Measurements from ENCODE around the gene LGALS3BP. TPM values are rescaled to one million over a fixed set of nuclear protein-coding genes. Genes with fewer than 3 reads are reported as not detected.

LGALS3BP gene
- total and polyA plus RNA-seq, 7 experiments from 2014 or later: 44.7 to 267 (median 69.1) TPM

DNA sequence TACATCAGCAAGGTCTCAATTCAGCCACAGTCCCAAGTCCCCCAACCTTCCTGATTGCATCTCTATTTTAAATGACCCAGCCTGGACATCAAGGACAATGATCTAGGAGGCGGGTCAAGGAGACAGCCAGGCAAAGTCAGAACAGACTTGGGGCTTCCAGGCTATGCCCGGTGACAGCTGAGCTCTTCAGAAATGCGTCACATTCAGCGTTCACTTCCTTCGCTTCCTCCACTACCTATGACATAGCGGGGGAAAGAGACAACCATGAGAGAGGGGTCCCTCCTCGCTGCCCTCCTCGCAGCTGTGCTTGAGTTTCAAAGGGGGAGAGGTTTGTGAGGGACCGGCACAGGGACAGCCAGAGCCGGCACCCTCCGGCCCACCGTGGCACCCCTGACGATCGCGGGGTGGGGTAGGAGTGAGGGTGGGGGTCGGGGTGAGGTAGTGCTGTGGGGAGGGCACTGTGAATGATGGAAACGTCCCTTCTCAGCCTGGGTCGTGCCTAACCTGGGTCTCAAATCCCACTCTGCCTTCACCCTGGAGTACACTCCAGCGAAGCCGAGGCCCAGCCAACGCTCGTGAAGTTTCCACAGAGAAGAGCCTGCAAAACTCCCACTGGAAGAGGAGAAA is 12.3 kb upstream of the LGALS3BP start:
- intact Hi-C loops (cut with micrococcal nuclease): no loop called here
- Histone ChIP-seq H3K9me3 (ENCODE audit: control insufficient read depth in 2 of 3, low read length in 3 of 3) (no peaks in the 10 kb centered on the region), H3K36me3 (ENCODE audit: control insufficient read depth in 2 of 3, insufficient read depth in 3 of 3, low read length in 3 of 3) (peaks cover 0 to 64% (median 4%) of the 10 kb centered on the region in 3 experiments), H3K4me1 (ENCODE audit: control insufficient read depth in 2 of 2, insufficient read depth in 2 of 2, low read length in 2 of 2) (peaks cover 0 to 2% of the 10 kb centered on the region in 2 donors), H3K27me3 (ENCODE audit: control insufficient read depth in 2 of 2, insufficient read depth in 2 of 2, low read length in 2 of 2) (no peaks in the 10 kb centered on the region), H3K4me3 (ENCODE audit: low read length) (no peak overlapping the region), H3K27ac (ENCODE audit: low read depth, low read length) (no peak overlapping the region)
- no peak for DNase-seq
- no peaks in the 10 kb centered on the region for H3K9me3 Mint-ChIP-seq
- ATAC-seq: no peak
- H3K27me3 Mint-ChIP-seq: no peaks in the 10 kb centered on the region
- H3K36me3 Mint-ChIP-seq: peaks cover 0 to 37% (median 7%) of the 10 kb centered on the region in 5 donors
- H3K27ac Mint-ChIP-seq: no peak overlapping the region
- peaks cover 1 to 14% (median 10%) of the 10 kb centered on the region in 7 donors for H3K4me1 Mint-ChIP-seq
- POLR2A ChIA-PET: no interaction called here
- CTCF ChIA-PET: no interaction called here
- no peak overlapping the region for H3K4me3 Mint-ChIP-seq

DNA sequence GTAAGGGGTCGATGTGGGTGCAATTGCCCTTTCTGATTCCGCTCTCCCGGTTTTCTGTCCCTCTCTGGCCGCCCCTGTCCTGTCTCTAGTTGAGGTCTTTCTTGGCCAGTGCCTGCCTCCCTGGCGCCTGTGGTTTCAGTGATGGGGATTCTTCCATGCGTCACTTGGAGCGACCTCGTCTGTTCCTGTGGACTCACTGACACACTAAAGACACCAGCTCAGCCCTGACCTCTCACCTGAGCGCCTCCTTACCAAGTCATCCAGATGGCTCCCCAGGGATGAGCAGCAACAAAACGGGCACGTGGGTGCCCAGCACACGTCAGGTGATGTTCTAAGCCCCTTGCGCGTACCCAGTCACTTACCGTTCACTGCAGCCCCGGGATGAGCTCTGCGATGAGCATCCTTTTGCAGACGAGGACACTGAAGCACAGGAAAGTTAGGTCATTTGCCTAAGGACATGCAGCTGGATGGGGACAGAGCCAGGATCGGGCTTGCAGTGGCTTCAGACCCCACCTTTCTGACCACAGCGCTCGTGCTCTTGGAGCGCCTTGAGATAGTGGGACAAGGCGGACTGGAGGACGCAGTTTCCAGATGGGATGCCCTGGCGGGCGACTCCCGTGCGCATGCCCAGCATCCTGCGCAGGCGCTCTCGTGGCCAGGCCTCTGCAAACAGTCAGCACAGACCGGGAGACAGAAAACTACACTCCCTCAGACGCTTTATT is 11.5 kb upstream of the LGALS3BP start:
- Mint-ChIP-seq H3K4me3 (no peak overlapping the region), H3K4me1 (peaks cover 10 to 21% (median 16%) of the 10 kb centered on the region in 7 donors), H3K36me3 (peaks cover 0 to 32% (median 7%) of the 10 kb centered on the region in 5 donors), H3K27ac (no peak overlapping the region), H3K9me3 (no peaks in the 10 kb centered on the region), H3K27me3 (no peaks in the 10 kb centered on the region)
- H3K4me1 ChIP-seq (ENCODE audit: control insufficient read depth in 2 of 2, insufficient read depth in 2 of 2, low read length in 2 of 2): peaks cover 7 to 10% of the 10 kb centered on the region in 2 donors
- peaks cover 0 to 55% (median 0%) of the 10 kb centered on the region in 3 experiments for H3K36me3 ChIP-seq (ENCODE audit: control insufficient read depth in 2 of 3, insufficient read depth in 3 of 3, low read length in 3 of 3)
- ATAC-seq (no peak), DNase-seq (no peak)
- no peaks in the 10 kb centered on the region for H3K9me3 ChIP-seq (ENCODE audit: control insufficient read depth in 2 of 3, low read length in 3 of 3)
- POLR2A ChIA-PET: interaction anchor here (0.5 kb wide), 1 partner anchor 49 kb away, joined by 3 read pairs; no protein-coding TSS in a partner anchor
- no peak overlapping the region for H3K27ac ChIP-seq (ENCODE audit: low read depth, low read length)
- H3K27me3 ChIP-seq (ENCODE audit: control insufficient read depth in 2 of 2, insufficient read depth in 2 of 2, low read length in 2 of 2): no peaks in the 10 kb centered on the region
- intact Hi-C loops (cut with micrococcal nuclease): no loop called here
- CTCF ChIA-PET: interaction anchor here (0.7 kb wide), 2 partner anchors 123 to 1290 kb away, joined by 3 read pairs; no protein-coding TSS in a partner anchor
- H3K4me3 ChIP-seq (ENCODE audit: low read length): no peak overlapping the region

DNA sequence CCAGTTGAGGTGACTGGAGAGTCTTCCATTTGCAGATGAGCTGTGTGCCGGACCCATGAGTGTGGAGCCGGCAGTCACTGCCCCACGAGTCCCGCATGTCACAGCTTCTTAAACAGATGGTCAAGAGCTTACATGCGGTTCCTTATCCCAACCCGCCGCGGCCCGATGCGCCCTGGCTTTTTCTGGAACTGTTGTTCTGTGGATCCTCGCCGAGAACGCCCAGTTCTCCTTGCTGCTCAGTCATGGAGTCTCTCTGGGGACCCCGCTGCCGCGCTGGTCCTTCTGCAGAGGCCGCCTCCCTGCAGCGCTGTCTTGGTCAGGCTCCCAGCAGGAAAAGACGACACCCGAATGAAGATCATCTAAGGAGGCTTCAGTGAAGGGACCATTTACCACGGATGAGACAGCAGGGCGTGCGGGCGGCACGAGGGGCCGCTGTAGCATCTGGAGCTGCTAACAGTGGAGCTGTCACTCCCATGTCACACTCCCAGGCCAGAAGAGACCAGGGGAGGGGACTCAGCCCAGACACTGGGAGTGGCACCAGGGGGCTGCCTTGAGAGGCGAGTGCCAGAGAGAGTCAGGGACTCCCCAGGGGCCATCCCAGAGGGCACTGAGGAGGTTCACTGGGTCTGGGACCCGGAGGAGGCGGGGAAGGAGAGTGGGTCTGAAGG is 10.8 kb upstream of the LGALS3BP start:
- Histone ChIP-seq H3K9me3 (ENCODE audit: control insufficient read depth in 2 of 3, low read length in 3 of 3) (no peaks in the 10 kb centered on the region), H3K4me1 (ENCODE audit: control insufficient read depth in 2 of 2, insufficient read depth in 2 of 2, low read length in 2 of 2) (peaks cover 7 to 16% of the 10 kb centered on the region in 2 donors), H3K36me3 (ENCODE audit: control insufficient read depth in 2 of 3, insufficient read depth in 3 of 3, low read length in 3 of 3) (peaks cover 0 to 48% (median 0%) of the 10 kb centered on the region in 3 experiments), H3K27me3 (ENCODE audit: control insufficient read depth in 2 of 2, insufficient read depth in 2 of 2, low read length in 2 of 2) (no peaks in the 10 kb centered on the region), H3K4me3 (ENCODE audit: low read length) (no peak overlapping the region), H3K27ac (ENCODE audit: low read depth, low read length) (no peak overlapping the region)
- Mint-ChIP-seq H3K27me3 (no peaks in the 10 kb centered on the region), H3K9me3 (no peaks in the 10 kb centered on the region), H3K4me1 (peaks cover 15 to 25% (median 21%) of the 10 kb centered on the region in 7 donors), H3K27ac (peak overlapping the region in 1 of 9 donors; percentile 10), H3K36me3 (peaks cover 0 to 27% (median 7%) of the 10 kb centered on the region in 5 donors), H3K4me3 (no peak overlapping the region)
- ChIA-PET POLR2A (interaction anchor here (0.7 kb wide), 1 partner anchor 574 kb away, joined by 3 read pairs; no protein-coding TSS in a partner anchor), CTCF (interaction anchor here (0.7 to 0.8 kb wide), 3 partner anchors 10 to 1289 kb away, joined by 3 read pairs; no protein-coding TSS in a partner anchor)
- DNase-seq (no peak), ATAC-seq (no peak)
- intact Hi-C loops (cut with micrococcal nuclease): no loop called here

DNA sequence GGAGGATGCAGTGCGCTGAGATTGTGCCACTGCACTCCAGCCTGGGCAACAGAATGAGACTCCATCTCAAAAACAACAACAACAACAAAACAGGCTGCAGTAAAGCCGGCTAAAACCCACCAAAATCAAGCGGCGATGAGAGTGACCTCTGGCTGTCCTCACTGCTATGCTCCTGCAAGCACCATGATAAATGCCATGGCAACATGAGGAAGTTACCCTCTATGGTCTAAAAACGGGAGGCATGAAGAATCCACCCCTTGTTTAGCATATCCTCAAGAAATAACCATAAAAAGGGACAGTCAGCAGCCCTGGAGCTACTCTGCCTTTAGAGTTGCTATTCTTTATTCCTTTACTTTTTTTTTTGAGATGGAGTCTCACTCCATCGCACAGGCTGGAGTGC is 8.4 kb upstream of the LGALS3BP start:
- no peaks in the 10 kb centered on the region for H3K27me3 ChIP-seq (ENCODE audit: control insufficient read depth in 2 of 2, insufficient read depth in 2 of 2, low read length in 2 of 2)
- Mint-ChIP-seq H3K27me3 (no peaks in the 10 kb centered on the region), H3K36me3 (peaks cover 0 to 18% (median 6%) of the 10 kb centered on the region in 5 donors), H3K9me3 (no peaks in the 10 kb centered on the region), H3K4me3 (no peak overlapping the region), H3K4me1 (peaks cover 15 to 20% (median 19%) of the 10 kb centered on the region in 7 donors), H3K27ac (no peak overlapping the region)
- H3K36me3 ChIP-seq (ENCODE audit: control insufficient read depth in 2 of 3, insufficient read depth in 3 of 3, low read length in 3 of 3): peaks cover 0 to 29% (median 0%) of the 10 kb centered on the region in 3 experiments
- ATAC-seq: no peak
- CTCF ChIA-PET: no interaction called here
- no peak overlapping the region for H3K4me3 ChIP-seq (ENCODE audit: low read length)
- peaks cover 7 to 16% of the 10 kb centered on the region in 2 donors for H3K4me1 ChIP-seq (ENCODE audit: control insufficient read depth in 2 of 2, insufficient read depth in 2 of 2, low read length in 2 of 2)
- intact Hi-C loops (cut with micrococcal nuclease): no loop called here
- no peak overlapping the region for H3K27ac ChIP-seq (ENCODE audit: low read depth, low read length)
- no peaks in the 10 kb centered on the region for H3K9me3 ChIP-seq (ENCODE audit: control insufficient read depth in 2 of 3, low read length in 3 of 3)
- DNase-seq: no peak
- POLR2A ChIA-PET: no interaction called here

DNA sequence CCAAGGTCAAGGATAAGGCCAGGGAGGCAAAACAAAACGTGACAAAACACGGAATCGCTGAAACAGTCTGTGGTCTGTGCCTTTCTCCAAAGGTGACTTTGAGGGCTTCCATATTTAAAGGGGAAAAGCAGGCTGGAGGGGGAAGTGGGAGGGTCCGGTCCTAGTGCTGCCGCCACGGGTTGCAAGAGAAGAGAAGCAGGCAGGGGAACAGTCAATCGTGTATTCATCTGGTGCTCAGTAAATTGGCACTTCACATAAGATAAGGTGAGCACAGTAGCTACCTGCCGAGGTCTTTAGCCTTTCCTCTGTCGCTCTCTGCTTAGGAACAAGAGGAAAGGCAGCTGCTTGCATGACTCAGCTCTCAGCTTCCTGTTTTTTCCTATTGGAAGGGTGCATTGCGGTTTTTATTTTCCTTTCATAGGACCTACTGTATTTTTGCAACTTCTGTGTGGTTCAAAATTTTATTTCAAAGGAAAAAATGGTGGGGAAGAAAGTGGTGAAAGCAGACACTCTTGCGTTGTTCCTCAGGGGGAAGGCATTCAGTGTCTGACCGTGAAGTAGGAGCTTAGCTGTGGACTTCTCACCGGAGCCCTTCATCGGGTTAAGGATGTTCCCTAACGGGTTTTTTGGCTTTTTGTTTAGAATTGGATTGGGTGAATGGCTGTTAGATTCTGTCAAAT is 7.1 kb upstream of the LGALS3BP start:
- no peaks in the 10 kb centered on the region for H3K27me3 Mint-ChIP-seq
- H3K27ac Mint-ChIP-seq: peak overlapping the region in 5 of 9 donors; percentile 8 to 71 (median 25)
- CTCF ChIA-PET: interaction anchor here (0.6 to 0.7 kb wide), 2 partner anchors 56 to 800 kb away, joined by 3 read pairs; no protein-coding TSS in a partner anchor

More for the DNA sequence above, 7.1 kb upstream of the LGALS3BP start:
- POLR2A ChIA-PET: interaction anchor here (1.1 kb wide), 1 partner anchor 23 kb away, joined by 3 read pairs; the partner anchor contains the start of gene CANT1
- Mint-ChIP-seq H3K4me3 (peak overlapping the region; percentile 63 to 84 (median 70)), H3K9me3 (no peaks in the 10 kb centered on the region), H3K4me1 (peaks cover 13 to 16% (median 15%) of the 10 kb centered on the region in 7 donors), H3K36me3 (peaks cover 0 to 14% (median 3%) of the 10 kb centered on the region in 5 donors)
- no peak overlapping the region for H3K27ac ChIP-seq (ENCODE audit: low read depth, low read length)
- H3K4me3 ChIP-seq (ENCODE audit: low read length): peak overlapping the region; percentile 11
- H3K27me3 ChIP-seq (ENCODE audit: control insufficient read depth in 2 of 2, insufficient read depth in 2 of 2, low read length in 2 of 2): no peaks in the 10 kb centered on the region
- peaks cover 7 to 16% of the 10 kb centered on the region in 2 donors for H3K4me1 ChIP-seq (ENCODE audit: control insufficient read depth in 2 of 2, insufficient read depth in 2 of 2, low read length in 2 of 2)
- H3K9me3 ChIP-seq (ENCODE audit: control insufficient read depth in 2 of 3, low read length in 3 of 3): no peaks in the 10 kb centered on the region
- DNase-seq (no peak), ATAC-seq (peak; percentile 36)
- H3K36me3 ChIP-seq (ENCODE audit: control insufficient read depth in 2 of 3, insufficient read depth in 3 of 3, low read length in 3 of 3): peaks cover 0 to 16% (median 0%) of the 10 kb centered on the region in 3 experiments
- intact Hi-C loops (cut with micrococcal nuclease): loop anchor here in 1 of 2 donors (1.0 kb wide), 1 partner anchor 56 kb away; no protein-coding TSS in a partner anchor
